Activated CD4-positive, alpha-beta memory T cell treated with anti-CD3 and anti-CD28 coated beads for 36 hours (primary cell): Measurements from ENCODE around the gene CLIP4. TPM values are rescaled to one million over a fixed set of nuclear protein-coding genes. Genes with fewer than 3 reads are reported as not detected.

ENCODE experiments used
- CTCF ChIA-PET: fragments of 350-600 bp; sonication (Branson Sonifier 250); formaldehyde crosslinking; loops from one replicate; lab custom pipeline; 2021; ENCODE audit warnings: antibody characterized with exemption, inconsistent platforms; lab: Charles Lee
- POLR2A ChIA-PET: fragments of 350-600 bp; sonication (Branson Sonifier 250); formaldehyde crosslinking; loops from one replicate; lab custom pipeline; 2021; ENCODE audit warnings: antibody characterized with exemption; lab: Charles Lee
- DNase-seq: peaks from one replicate; pipeline ENCODE4 v3.0.0-alpha.2; 2020
- H3K27ac Mint-ChIP-seq: one replicate; pipeline ENCODE4 v1.8.0; 2021; ENCODE audit warnings: mixed read lengths
- H3K27me3 Mint-ChIP-seq: one replicate; pipeline ENCODE4 v1.8.0; 2021; ENCODE audit warnings: mixed read lengths
- H3K36me3 Mint-ChIP-seq: one replicate; pipeline ENCODE4 v1.8.0; 2021; ENCODE audit warnings: mixed read lengths
- H3K4me1 Mint-ChIP-seq: one replicate; pipeline ENCODE4 v1.8.0; 2021; ENCODE audit warnings: low read depth, mixed read lengths
- H3K4me3 Mint-ChIP-seq: one replicate; pipeline ENCODE4 v1.8.0; 2021; ENCODE audit warnings: mild to moderate bottlenecking, mixed read lengths
- H3K9me3 Mint-ChIP-seq: one replicate; pipeline ENCODE4 v1.8.0; 2021; ENCODE audit warnings: mixed read lengths
- intact Hi-C: fragments of 100-400 bp; cut with micrococcal nuclease; formaldehyde crosslinking; loops from one replicate; pipeline ENCODE4 v1.15.1; 2023
- total RNA-seq, 2 experiments: library from RNA; stranded (reverse); gene quantifications; one replicate each; pipeline ENCODE4 v1.2.3, GENCODE V29; 2021

The CLIP4 gene
- total RNA-seq: 10 to 100 TPM; 26.5 to 27.9 TPM

DNA sequence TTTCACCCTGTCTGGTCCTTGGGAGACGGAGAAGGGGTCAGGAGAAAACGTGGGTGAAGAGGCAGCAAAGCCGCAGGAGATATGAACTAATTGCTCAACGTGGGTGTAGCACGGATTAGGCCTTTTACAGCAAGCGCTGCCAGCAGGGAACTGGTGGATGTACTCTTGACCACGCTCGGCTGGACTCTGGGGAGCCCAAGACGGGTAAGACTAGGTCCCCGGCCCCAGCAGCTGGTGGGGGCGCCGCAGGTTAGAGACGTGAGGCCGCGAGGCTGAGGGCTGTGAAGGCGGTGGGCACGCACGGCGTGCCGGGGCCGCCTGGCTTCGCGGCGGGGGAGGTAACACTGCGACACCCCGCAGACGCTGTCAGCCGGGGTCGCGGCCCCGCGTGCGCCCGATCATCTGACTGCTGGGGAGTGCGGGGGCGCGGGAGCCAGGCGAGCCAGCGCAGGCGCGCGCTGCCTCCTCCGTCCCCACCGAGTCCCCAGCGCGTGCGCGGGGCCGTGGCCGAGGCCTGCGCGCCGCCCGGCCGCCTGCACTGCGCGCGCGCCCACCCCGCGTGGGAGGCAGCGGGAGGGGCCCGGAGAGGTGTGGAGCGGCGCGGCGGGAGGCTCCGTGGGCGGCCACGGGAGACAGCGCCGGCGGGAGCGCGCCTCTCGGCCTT is at the start of gene CLIP4:
Gene CLIP4 (plus strand): TSS at position 470 of the 664 bp plus-strand sequence. CDS start 5,974 bp downstream, outside the sequence.
- Mint-ChIP-seq H3K36me3 (peaks cover 2% of the 10 kb centered on the region), H3K4me3 (peak within 1 kb of the TSS; percentile 88), H3K9me3 (no peaks in the 10 kb centered on the region), H3K27ac (peak within 1 kb of the TSS; percentile 93), H3K4me1 (peaks cover 54% of the 10 kb centered on the region), H3K27me3 (no peaks in the 10 kb centered on the region)
- peak; percentile 75 for DNase-seq
- intact Hi-C loops: loop anchor here (5.0 to 10.0 kb wide), 3 partner anchors 493 to 1310 kb away; partner anchors contain the start of gene YPEL5
- CTCF ChIA-PET: no interaction called here
- POLR2A ChIA-PET: interaction anchor here (1.5 to 7.5 kb wide), 2 partner anchors 15 to 99 kb away, joined by 10 to 49 read pairs; no protein-coding TSS in a partner anchor

DNA sequence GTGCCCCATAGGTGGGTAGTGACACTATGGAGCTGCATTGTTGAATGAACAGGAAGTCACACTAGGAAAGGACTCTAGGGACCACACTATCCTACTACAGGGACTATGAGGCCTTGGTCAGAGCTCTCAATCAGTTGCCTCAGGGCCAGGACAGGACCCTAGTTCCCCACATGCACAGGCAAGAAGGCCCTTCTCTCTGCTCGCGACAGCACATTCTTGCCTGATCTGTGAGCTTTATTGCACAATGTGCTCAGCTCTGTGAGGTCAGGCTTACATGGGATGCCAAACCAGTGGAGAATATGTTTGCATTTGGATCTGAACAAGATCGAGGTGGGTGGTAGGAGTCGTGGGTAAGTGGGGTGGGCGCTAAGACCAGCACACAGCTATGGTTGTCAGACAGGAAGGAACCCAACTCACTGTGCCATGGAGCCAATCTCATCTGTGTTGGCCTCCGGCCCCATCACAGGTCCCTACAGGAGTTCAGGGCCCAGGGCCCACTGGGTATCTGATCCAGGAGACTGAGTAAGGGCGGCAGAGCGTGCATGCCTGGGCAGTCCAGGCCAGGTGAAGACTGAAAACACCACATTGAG is 48.8 kb upstream of the CLIP4 start:
- Mint-ChIP-seq H3K4me1 (no peaks in the 10 kb centered on the region), H3K9me3 (no peaks in the 10 kb centered on the region), H3K27ac (no peak overlapping the region), H3K36me3 (no peaks in the 10 kb centered on the region), H3K27me3 (no peaks in the 10 kb centered on the region), H3K4me3 (no peak overlapping the region)
- DNase-seq: no peak
- ChIA-PET CTCF (no interaction called here), POLR2A (no interaction called here)
- intact Hi-C loops: no loop called here

DNA sequence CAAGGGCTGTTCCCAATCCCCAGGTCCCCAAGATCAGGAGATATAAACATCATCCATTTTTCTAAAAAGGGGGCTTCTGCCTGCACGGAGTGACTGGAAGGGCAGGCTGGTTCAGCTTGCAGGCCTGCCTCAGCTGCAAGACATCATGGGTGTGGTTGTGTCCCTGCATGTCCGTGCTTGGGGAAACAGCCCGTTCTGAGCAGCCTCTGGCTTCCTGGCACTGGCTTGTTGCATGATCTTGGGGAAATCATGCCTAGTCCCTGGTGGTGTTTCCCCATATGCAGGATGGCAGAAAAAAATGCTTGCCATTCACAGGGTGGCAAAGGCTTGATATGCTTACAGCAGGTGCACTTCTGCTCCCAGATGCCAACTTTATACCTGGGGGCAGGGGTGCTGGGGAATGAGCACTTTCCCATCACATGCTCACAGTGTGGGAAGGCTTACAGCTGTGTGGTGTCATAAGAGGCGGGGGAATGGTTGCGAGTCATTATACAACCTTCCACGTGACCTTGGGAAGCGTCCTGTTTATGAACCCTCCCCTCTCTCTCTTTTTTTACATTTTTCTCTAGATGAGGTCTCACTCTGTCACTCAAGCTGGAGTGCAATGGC is 48.1 kb upstream of the CLIP4 start:
- intact Hi-C loops: no loop called here
- no peak overlapping the region for H3K4me3 Mint-ChIP-seq
- no peaks in the 10 kb centered on the region for H3K9me3 Mint-ChIP-seq
- H3K27me3 Mint-ChIP-seq: no peaks in the 10 kb centered on the region
- no peaks in the 10 kb centered on the region for H3K36me3 Mint-ChIP-seq
- POLR2A ChIA-PET: no interaction called here
- no peak for DNase-seq
- no peaks in the 10 kb centered on the region for H3K4me1 Mint-ChIP-seq
- CTCF ChIA-PET: no interaction called here
- H3K27ac Mint-ChIP-seq: no peak overlapping the region

DNA sequence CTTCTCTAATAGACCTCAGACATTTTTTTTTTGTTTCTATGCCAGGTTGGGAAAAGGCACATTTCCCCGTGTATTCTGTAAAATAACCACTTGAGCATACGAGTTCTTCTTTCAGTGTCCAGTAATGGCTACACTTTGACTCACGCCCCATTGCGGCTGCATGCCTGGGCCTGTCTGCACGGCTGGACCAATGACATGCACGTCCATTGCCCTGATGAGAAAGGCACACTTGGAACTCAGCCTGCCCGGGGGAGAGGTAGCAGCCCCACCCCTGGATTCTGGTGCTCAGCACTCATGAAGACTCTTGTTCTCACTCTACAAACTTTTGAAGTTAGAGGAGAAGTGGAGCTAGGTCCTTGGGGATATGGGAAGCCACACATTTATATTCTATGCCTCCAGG is 46.7 kb upstream of the CLIP4 start:
- intact Hi-C loops: no loop called here
- no peaks in the 10 kb centered on the region for H3K36me3 Mint-ChIP-seq
- DNase-seq: no peak
- CTCF ChIA-PET: no interaction called here
- H3K4me3 Mint-ChIP-seq: no peak overlapping the region
- H3K27me3 Mint-ChIP-seq: no peaks in the 10 kb centered on the region
- H3K27ac Mint-ChIP-seq: no peak overlapping the region
- no peaks in the 10 kb centered on the region for H3K9me3 Mint-ChIP-seq
- no peaks in the 10 kb centered on the region for H3K4me1 Mint-ChIP-seq
- POLR2A ChIA-PET: no interaction called here

- Mint-ChIP-seq H3K27me3 (no peaks in the 10 kb centered on the region), H3K27ac (no peak overlapping the region), H3K4me3 (no peak overlapping the region), H3K4me1 (no peaks in the 10 kb centered on the region), H3K36me3 (no peaks in the 10 kb centered on the region), H3K9me3 (no peaks in the 10 kb centered on the region)
- ChIA-PET CTCF (no interaction called here), POLR2A (no interaction called here)
- intact Hi-C loops: no loop called here
- no peak for DNase-seq
Measured at GRCh38 chr2:29070526-29070925, 44.7 kb upstream of the CLIP4 start.

DNA sequence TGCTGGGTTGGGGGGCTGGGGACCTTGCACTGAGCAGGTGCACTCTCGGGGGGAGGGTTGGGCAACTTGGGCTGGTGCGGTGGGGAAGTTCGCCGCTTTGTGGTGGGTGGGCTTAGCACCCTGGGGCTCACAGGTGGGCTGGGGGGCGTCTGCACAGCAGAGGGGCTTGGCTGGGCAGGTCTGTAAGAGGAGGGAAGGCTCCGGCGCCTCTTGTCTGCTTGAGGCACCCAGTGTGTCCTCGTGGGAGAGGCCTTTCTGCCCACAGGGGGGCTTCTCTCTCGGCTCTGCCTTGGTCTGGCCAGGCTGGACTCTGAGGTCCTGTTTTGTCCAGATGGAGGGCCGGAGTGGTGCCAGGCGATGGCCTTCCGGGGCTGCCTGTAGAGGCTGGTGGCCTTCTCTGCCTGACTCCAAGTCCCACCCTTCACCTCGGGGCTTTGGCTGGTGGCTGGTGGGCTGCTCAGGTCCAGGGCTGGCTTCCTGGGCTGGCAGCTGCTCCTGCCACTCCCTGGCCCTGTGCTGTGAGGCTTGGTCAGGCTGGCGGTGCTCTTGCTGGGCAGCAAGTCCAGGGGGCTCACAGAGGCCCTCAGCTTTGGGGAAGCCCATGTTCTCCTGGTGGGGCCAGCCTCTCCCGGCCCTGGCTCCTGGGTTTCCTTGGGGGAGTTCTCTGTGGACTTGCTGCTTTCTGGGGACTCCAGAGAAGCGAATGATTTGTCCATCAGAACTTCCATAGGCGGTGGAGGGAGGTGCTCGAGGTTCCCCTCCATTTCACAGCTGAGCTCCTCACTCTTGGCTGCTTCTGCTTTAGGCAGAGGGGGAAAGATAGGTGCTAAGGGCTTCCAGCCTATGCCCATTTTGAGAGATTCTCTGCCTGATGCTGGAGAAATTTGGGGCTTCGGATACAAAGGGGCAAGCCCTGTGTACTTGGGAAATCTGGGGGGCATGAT is 43.9 kb upstream of the CLIP4 start:
- ChIA-PET POLR2A (no interaction called here), CTCF (no interaction called here)
- H3K9me3 Mint-ChIP-seq: no peaks in the 10 kb centered on the region
- no peaks in the 10 kb centered on the region for H3K36me3 Mint-ChIP-seq
- no peak for DNase-seq
- no peak overlapping the region for H3K4me3 Mint-ChIP-seq
- no peak overlapping the region for H3K27ac Mint-ChIP-seq
- no peaks in the 10 kb centered on the region for H3K4me1 Mint-ChIP-seq
- intact Hi-C loops: no loop called here
- no peaks in the 10 kb centered on the region for H3K27me3 Mint-ChIP-seq

DNA sequence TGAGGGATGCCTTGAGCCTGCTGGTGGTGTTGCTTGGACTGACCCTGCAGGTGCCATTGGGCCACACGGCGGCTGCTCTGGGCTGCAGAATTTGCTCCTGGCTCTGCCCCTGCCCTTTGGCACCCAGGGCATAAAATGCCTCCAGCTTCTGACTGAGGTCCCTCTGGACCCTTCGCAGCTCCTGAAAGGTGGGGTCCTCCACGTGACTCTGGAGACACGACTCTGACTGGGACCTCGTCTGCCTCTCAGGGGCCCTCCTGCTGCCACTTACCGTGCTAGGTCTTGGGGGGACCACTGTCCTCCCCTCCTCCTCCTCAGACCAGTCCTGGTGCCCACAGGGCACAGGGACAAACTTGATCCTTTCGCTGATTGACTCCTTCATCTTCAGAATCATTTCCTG is 43.0 kb upstream of the CLIP4 start:
- POLR2A ChIA-PET: no interaction called here
- H3K4me1 Mint-ChIP-seq: no peaks in the 10 kb centered on the region
- CTCF ChIA-PET: no interaction called here
- H3K27ac Mint-ChIP-seq: no peak overlapping the region
- no peaks in the 10 kb centered on the region for H3K36me3 Mint-ChIP-seq
- H3K9me3 Mint-ChIP-seq: no peaks in the 10 kb centered on the region
- H3K27me3 Mint-ChIP-seq: no peaks in the 10 kb centered on the region
- intact Hi-C loops: no loop called here
- no peak for DNase-seq
- H3K4me3 Mint-ChIP-seq: no peak overlapping the region

DNA sequence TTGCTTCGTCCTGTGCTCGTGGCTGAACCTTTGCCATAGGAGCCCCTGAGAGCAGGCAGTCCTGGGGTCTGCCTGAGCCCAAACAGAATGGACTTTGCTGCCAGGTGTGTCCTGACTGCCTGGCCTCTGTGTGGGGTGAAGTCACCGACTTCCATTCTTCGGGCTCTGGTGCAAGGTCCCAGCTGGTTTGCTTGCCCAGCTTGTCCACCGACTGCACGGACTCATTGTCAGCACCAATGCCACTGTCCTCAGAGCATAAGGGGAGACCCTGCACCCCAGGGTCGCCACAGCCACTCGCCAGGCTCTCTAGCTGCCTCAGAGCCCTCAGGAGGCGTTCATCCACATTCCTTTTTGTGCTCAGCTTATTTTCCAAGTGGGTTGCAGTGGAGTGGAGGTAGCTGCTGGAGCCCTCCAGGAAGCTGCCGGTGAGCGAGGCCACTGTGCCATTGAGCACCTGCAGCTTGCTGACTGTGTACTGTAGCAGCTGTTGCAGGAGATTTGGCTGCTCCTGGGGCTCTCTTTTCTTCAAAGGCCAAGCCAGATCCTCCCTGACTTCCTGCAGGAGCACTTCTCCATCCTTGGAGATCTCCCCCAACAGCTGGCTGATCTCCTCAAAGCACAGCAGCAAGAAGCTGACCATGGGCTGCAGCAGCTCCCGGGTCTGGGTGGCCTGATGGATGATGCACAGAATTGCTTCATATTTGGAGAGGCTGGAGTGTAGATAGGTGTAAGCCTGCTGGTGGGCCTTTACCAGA is 42.1 kb upstream of the CLIP4 start:
- Mint-ChIP-seq H3K9me3 (peaks cover 4% of the 10 kb centered on the region), H3K27ac (no peak overlapping the region), H3K27me3 (no peaks in the 10 kb centered on the region), H3K36me3 (no peaks in the 10 kb centered on the region), H3K4me3 (no peak overlapping the region), H3K4me1 (no peaks in the 10 kb centered on the region)
- POLR2A ChIA-PET: no interaction called here
- no peak for DNase-seq
- intact Hi-C loops: no loop called here
- CTCF ChIA-PET: no interaction called here

DNA sequence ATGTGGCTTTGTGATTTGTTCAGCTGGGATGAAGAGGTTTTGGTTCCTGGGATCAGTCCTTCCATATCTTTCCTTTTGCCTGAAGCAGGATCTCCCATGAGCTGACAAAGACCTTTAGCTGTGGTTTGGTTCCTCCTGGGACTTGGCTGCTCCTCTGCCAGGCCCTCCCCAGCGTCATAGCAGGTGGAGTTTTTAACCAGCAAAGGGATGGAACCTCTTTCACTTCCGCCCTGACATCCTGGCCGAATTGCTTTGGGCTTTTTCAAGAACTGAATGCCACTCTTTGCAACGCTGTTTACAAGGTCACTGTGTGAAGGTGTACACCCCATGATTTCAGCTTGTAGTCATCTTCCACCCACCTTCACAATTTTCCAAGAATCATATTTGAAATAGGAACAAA is 41.3 kb upstream of the CLIP4 start:
- Mint-ChIP-seq H3K36me3 (no peaks in the 10 kb centered on the region), H3K27ac (no peak overlapping the region), H3K27me3 (no peaks in the 10 kb centered on the region), H3K4me3 (no peak overlapping the region), H3K4me1 (no peaks in the 10 kb centered on the region), H3K9me3 (peaks cover 4% of the 10 kb centered on the region)
- intact Hi-C loops: no loop called here
- no peak for DNase-seq
- POLR2A ChIA-PET: no interaction called here
- CTCF ChIA-PET: no interaction called here

DNA sequence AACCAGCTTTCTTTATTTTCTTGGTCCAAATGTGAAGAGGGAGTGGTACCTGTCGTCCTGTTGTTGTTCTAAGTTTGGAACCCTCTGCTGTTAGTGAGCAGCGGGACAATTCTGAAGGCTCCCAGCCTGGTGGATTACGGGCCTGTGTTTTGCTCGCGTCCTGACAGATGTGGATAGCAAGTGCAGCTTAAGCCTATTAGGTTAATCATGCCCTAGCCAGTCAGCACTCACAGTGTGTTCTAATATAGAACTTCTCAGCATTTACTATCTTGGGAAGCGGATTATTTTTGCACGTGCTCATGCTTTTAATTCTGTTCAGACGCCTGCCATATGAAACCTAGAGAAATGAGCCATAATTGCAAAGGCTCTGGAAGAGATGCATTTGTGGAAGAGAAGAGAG is 40.8 kb upstream of the CLIP4 start, which contains the start of gene PCARE:
Gene PCARE (minus strand): TSS at position 113 of the 400 bp plus-strand sequence. CDS start 262 bp downstream, outside the sequence.
- no peaks in the 10 kb centered on the region for H3K27me3 Mint-ChIP-seq
- peaks cover 9% of the 10 kb centered on the region for H3K9me3 Mint-ChIP-seq
- no peaks in the 10 kb centered on the region for H3K4me1 Mint-ChIP-seq
- DNase-seq: no peak
- CTCF ChIA-PET: no interaction called here
- intact Hi-C loops: no loop called here
- H3K4me3 Mint-ChIP-seq: no peak within 1 kb of the TSS
- no peak within 1 kb of the TSS for H3K27ac Mint-ChIP-seq
- no peaks in the 10 kb centered on the region for H3K36me3 Mint-ChIP-seq
- POLR2A ChIA-PET: no interaction called here

DNA sequence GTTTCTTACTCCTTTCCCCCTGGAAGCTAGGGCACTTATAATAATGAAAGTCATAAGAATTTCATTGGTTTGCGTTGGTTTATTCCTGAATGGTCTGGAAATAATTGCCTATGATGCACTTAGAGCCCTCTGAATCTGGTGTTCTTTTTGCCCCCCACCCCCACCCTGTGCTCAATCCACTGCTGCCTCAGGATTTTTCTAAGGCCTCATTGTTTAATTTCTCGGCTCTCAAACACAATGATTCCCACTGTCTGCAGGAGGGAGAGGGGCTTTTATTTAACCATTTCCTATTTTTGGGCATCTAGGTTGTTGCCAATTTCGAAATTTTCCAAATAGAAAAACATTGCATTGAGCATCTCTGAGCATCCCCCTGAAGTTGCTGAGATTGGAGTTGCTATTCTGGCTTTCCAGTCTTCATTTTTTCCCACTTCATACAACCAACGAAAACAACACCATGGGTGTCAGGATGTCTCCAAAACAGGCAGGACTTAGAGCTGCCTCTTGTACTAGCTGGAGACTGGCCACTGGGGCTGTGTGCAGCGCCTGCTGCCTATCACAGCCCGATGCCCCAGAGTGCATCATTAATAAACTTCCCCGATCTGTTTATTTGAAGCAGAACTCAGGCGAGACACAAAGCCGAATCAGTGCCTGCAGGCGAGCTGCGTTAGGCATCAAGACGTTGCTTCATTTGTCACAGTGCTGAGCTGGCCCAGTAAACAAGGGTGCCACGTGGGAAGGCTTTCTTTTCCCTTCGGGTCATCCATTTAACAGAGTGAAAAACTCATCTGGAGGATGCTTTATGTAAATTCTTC is 39.1 kb upstream of the CLIP4 start:
- H3K4me3 Mint-ChIP-seq: no peak overlapping the region
- ChIA-PET CTCF (no interaction called here), POLR2A (no interaction called here)
- intact Hi-C loops: no loop called here
- peaks cover 16% of the 10 kb centered on the region for H3K9me3 Mint-ChIP-seq
- H3K4me1 Mint-ChIP-seq: no peaks in the 10 kb centered on the region
- no peak overlapping the region for H3K27ac Mint-ChIP-seq
- H3K27me3 Mint-ChIP-seq: no peaks in the 10 kb centered on the region
- no peaks in the 10 kb centered on the region for H3K36me3 Mint-ChIP-seq
- DNase-seq: no peak
